Epidermal melanocyte (primary cell): ENCODE measurements around the gene EIF4EBP3.

Experiments used
- DNase-seq: peaks from one replicate; pipeline ENCODE4 v3.0.0; 2011; ENCODE audit warnings: low spot score; ENCODE audit not compliant: insufficient read length

The EIF4EBP3 gene

DNA sequence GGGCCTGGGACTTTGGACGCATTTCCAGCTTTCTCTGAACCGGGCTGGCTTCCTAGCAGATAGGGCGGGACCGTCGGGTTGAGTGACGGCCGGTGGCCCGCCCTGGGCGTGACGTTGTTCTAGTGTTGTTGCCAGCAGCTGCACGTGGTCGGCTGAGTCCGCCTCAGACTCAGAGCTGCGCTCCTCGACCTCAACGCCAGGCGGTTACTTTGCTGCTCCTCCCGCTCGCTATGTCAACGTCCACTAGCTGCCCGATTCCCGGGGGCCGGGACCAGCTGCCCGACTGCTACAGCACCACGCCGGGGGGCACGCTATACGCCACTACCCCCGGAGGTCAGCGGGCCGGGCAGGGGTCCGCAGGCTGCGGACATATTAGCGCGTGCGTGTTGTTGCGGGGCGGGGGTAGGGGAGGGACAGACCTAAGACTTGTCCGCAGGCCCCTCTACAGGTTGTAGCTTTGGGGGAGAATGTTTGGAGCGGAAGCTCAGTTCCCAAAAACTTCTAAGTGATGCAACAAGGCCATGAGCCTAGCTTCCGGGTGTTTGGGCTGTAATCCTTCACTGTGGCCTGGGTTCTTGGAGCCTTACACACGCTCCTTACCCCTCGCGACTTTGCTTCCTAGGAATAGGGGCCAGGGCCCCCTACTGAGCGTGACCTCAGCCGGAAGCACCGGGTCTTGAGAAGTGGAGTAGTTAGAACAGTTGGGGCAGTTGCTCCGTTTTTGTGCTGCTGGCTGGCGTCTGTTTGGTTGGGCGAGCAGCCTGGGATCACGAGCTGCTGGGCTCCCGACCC is at the start of gene EIF4EBP3:
TSS of gene EIF4EBP3 (plus strand) at position 155 of the 792 bp plus-strand sequence. CDS start at position 231, 76 bp downstream.
- DNase-seq = peak; percentile 73

DNA sequence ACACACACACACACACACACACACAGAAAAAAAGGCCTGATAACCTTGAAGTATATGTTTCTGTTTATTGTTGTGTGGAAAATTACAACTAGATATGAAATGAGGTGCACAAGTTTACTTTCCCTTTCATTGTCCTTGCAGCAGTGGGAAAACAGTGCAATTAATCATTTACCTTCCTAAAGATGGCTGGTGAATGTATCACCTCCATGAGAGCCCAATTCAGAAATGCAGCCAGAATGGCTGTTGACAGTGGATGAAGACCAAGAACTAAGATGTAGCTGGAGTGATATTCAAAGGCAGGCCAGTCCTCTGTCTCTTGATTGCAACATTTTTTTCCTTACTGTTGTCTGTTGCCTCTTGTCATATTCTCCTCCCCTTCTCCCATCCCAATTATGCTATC is 49.6 kb upstream of the EIF4EBP3 start:
- DNase-seq = no peak

DNA sequence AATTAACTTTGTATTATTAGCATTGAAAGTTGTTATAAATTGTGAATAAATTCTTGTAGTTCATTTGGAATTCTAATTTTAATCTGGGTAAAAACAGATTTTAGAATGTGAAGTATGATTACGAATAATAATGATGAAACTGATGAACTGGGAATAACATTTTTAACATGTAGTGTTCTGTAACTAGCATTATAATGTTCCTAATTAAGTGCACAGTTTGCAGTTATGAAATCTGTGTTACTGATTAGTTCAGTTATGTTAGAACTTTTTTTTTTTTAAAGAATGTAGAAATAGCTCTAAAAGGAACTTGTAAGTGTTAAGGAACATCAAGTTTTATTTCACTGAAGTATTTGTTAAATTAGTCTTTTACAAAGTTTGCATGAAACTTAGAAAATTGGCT is 48.9 kb upstream of the EIF4EBP3 start:
- no peak for DNase-seq

DNA sequence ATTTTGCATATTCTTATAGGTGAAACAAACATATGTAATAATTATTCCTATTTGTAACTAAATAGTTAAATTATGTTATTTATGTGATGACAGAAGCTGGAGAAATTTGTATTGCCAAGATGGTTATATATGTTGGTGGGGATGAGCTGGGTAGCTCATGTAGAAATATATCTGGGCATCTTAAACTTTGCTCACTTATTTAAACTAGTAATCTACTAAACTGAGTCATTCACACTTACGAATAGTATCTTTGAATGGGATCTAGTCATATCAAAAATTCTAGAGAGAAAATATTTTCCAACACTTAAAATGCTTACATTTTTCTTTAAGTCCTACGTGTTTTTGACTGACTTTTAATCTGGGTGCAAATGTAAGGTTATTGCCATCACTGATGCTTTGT is 44.6 kb upstream of the EIF4EBP3 start:
- DNase-seq = no peak

DNA sequence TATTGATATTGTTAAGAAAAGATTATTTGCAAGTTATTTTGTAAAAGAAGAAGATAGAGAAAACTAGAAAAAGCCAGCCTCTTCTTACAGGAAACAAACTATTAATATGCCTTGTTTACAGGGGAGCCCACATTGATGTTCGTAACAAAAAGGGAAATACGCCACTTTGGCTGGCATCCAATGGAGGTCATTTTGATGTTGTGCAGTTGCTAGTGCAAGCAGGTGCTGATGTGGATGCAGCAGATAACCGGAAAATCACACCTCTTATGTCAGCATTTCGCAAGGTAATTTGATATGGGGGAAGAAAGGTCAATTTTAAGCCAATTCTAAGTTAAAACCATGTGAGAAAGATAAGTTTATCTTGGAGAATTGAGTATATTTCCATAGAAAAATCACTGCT is 37.6 kb upstream of the EIF4EBP3 start:
- no peak for DNase-seq

DNA sequence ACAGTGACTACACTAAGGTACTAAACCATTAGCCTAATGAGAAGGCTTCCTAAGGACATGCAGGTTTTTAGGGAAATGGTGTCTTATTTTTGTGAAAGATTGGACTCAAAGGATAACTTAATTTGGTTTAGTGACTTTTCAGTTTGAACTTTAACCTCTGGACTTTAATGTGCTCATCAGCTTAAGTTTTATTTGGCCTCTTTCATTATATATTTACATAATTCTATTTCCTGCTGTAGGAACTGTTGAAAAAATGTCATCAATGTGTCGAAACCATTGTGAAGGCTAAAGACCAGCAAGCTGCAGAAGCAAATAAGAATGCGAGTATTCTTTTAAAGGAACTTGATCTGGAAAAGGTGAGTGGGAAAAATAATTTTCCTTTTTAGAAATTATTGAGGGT is 34.3 kb upstream of the EIF4EBP3 start:
- DNase-seq = no peak

DNA sequence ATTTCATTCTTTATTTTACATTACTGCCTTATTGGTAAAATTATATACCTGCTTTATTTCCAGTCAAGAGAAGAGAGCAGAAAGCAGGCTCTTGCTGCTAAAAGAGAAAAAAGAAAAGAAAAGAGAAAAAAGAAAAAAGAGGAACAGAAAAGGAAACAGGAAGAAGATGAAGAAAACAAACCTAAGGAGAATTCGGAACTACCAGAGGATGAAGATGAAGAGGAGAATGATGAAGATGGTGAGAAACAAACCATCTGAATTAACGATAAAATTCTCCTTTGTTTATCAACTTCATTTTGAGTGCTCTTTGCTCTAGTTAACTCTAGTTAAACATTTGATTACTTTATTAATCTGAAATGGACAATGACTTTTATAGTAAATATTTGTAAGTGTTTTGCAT is 23.5 kb upstream of the EIF4EBP3 start:
- DNase-seq = no peak

DNA sequence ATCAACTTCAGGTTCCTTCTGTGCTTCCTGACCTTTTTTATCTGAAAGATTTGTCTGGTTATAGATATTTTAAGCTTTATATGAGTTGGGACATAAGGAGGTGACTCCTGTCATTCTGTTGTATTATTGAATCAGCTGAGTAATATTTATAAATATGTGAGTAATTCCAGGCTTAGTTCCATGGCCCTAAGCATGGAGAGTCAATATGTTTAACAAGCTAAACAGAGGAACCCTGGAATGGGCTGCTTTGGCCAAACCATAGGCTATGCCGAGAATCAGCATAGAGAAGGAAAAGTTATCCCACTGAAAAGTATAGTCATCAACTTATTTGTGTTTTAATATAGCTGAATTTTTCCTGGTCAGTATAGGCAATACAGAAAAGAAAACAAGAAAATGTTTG is 7.2 kb upstream of the EIF4EBP3 start:
- no peak for DNase-seq

DNA sequence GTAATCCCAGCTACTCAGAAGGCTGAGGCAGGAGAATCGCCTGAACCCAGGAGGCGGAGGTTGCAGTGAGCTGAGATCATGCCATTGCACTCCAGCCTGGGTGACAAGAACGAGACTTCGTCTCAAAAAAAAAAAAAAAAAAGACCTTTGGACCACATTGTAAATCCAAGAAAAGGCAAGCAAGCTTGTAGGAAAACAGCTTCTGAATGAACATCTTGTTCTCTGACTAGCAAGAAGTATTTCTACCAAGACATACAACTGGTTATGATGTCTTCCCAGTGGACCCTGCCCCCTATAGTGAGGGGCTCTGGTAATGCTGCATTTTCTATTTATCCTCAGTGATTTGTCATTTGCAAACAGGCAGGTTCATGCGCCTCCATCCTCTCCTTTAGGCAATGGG is 4.5 kb upstream of the EIF4EBP3 start:
- no peak for DNase-seq

DNA sequence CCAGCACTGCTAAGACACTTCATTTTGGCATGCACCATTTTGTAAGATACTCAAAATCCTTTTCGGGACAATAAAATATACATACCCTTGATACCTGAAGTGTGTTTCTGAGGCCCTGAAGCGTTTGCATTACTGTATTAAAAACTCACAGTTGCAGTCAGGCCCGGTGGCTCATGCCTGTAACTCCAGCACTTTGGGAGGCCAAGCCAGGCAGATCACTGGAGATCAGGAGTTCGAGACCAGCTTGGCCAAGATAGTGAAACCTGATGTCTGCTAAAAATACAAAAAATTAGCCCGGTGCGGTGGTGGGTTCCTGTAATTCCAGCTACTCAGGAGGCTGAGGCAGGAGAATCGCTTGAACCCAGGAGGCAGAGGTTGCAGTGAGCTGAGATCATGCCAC is 2.5 kb upstream of the EIF4EBP3 start:
- no peak for DNase-seq

DNA sequence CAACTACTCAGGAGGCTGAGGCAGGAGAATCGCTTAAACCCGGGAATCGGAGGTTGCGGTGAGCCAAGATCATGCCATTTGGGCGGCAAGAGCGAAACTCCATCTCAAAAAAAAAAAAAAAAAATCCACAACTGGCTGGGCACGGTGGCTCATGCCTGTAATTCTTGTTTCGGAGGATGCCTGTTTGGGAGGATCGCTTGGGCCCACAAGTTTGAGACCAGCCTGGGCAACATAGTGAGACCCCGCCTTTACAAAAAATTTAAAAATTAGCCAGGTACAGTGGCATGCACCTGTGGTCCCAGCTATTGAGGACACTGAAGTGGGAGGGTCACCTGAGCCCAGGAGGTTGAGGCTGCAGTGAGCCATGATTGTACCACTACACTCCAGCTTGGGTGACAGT is 1.9 kb upstream of the EIF4EBP3 start:
- no peak for DNase-seq

DNA sequence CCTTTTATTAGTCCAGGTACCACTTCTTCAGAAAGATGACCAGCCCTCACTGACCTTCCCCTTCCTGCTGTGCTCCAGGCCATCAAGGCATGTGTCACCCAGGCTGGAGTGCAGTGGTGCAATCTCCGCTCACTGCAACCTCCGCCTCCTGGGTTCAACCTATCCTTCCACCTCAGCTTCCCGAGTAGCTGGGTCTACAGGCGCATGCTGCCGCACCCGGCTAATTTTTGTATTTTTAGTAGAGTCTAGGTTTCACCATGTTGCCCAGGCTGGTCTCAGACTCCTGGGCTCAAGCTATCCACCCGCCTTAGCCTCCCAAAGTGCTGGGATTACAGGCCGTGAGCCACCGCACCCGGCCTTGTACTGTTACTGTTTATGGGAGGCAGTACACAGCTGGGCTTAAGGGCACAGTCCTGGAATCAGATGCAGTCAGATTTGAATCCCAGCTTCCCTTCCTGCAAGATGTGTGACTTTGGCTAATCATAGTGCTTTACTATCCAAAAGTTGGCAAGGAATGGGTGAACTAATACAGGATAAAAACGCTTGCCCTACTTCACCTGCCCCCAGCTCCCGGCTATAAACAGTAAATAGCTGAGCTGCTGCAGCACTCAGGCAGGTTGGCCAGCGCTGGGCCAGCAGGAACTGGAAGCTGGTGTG is 483 bp upstream of the EIF4EBP3 start:
- no peak for DNase-seq

DNA sequence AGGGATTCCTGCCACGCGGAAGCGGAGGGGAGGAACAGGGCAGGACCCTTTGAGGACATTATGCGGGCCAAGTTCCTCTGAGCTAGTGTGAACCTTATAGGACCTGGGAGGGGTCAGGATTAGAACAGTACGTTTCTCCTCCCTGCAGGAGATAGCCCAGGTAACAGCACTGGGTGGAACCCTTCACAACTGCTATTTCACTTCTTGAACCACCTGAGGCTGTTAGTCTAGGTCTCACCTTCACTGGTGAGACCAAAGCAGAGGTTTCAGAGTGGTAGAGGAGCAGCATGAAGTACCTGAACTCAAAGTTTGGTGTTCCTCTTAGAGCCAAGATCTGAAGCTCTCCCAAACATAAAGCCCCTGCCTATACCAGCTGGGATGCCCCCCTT is 832 bp downstream of the EIF4EBP3 start:
- no peak for DNase-seq

DNA sequence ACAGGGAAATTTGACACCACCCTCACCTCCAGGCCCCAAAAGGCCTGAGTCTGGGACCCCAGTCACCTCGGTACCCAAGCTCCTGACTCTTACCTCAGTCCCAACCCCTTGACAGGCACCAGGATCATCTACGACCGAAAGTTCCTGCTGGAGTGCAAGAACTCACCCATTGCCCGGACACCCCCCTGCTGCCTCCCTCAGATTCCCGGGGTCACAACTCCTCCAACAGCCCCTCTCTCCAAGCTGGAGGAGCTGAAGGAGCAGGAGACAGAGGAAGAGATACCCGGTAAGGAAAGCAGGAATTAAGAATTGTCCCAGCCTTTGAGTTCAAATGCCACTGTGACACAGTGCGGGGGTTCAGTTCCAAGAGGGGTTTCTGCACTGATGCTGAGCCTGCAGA is 1.3 kb downstream of the EIF4EBP3 start:
- DNase-seq = no peak

DNA sequence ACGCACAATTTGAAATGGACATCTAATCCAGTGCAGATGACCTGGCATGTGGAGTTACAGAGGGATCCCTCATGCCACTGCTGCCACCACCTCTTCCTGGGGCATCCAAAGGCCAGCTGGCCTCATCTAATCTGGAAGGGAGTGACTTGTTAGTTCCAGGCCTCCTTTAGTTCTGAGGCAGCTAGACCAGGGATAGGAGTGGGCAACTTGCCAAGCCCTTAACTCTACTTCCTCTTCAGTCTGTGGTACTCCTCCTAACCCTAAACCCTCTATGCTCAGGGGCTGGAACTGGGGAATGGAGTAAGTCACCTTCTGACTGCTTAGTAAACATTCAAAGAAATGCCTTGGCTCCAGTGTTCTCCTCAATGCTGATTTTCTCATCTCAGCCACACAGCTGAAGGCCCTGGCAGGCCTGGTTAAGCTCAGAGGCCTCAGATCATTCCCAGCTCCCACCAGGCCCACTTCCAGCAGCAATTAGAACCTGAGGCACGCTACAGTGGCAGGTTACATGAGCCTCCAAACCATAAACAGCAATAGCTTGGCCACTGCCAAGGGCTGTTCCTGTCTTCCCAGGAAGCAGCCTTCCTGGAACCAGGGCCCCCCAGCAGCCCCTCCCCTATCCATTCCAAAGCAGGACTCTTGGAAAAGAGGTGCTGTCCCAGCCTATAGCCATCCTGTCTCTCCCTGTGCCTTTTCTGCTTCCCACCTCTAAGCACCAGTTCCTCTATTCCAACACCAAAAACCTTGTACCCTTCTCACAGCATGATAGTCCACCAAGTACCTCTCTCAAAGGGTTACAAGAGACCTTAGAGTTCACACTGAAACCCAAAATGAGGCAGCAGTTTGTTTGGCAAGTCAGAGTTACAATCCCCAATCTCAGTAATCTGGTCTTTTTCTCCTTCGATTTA is 2.0 kb downstream of the EIF4EBP3 start:
- no peak for DNase-seq

DNA sequence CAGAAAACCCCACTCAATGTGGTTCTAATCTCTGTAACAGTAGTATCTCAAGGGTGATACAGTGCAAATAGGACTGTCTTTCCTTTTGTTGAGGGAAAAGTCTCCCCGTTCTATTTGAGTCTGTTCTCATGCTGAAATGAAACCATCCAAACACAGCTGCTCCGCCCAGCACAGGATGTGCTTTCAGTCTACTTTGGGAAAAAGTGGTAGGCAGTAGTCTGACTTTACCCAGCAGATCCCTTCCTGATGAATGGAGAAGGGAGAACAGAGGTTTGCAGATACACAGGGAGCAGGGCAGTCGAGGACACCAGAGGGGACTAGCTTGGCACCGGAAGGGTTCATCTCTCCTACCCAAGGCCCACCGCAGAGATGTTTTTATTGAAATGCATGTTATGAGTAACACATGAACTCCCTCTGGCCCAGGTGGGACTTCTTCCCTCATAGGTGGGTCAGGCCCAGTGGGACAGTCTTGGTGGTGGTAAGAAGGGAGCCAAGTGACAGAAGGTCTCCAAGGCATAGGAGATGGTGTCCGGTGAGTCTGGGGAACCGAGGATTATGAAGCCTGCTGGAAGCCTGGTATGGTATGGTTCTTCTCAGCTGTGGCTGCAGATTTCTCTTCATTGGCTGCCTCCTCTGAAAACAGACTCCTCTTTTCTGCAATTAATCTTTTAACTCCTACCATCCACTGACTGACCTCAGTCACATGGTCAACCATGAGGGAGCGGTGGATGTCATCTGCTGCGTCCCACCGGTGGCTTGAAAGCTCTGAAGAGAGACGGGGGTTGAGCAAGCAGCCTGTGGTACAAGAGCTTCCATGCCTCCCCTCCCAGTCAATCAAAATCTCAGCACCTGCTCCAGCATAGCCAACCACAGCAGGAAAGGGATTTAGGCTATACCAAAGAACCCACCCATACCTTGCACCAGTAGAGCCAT is 3.0 kb downstream of the EIF4EBP3 start:
- DNase-seq = no peak

DNA sequence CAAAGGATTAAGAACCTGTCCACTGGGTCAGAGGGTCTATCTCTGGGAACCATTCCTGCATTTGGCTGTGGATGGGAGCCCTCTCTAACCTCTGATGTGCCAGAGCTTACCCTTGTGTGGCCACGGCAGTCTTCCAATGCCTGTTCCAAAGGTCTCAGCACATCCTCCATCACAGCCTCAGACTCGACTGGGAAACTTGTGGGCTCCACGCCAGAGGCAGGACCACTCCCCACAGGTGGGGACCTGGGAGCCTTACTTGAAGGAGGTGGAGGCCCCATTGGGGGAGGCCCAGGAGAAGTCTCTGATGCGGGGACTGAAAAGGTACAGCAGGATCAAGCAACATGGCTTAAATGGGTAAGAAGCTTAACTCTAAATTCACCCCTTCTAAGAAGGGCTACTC is 4.4 kb downstream of the EIF4EBP3 start:
- no peak for DNase-seq

DNA sequence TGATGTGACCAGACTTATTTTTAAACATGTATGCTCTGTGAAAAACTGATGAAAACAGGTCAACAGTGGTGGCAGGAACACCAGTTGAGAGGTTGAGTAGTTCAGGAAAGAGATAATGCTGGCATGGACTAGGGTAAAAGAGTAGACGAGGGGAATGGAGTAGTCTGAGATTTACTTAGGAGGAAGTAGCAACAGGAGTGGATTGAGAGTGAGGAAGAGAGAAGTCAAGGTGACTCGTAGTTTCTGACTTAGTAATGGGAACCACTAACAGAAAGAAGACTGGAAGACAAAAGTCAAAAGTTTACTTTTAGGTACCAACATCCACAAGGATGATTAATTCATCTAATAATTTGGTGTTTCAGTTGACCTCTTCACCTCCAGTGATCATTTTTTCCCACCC is 6.2 kb downstream of the EIF4EBP3 start:
- no peak for DNase-seq

DNA sequence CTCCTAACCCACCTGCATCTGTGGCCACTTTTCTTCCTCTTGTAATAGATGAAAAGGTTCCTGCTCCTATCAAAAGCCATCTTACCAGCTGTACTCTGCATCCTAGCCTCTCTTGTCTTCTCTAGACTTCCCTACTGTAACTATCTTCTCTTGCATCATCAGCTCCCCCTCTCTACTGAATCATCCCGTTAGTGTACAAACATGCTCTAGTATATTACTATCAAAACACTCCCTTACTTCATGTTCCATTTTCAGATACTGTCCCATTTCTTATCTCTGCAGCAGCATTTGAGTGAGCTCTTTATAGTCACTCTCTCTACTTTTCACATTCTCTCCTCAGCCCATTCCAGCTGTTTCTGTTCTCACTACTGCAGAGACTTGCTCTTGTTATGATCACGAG is 7.0 kb downstream of the EIF4EBP3 start:
- DNase-seq = no peak

DNA sequence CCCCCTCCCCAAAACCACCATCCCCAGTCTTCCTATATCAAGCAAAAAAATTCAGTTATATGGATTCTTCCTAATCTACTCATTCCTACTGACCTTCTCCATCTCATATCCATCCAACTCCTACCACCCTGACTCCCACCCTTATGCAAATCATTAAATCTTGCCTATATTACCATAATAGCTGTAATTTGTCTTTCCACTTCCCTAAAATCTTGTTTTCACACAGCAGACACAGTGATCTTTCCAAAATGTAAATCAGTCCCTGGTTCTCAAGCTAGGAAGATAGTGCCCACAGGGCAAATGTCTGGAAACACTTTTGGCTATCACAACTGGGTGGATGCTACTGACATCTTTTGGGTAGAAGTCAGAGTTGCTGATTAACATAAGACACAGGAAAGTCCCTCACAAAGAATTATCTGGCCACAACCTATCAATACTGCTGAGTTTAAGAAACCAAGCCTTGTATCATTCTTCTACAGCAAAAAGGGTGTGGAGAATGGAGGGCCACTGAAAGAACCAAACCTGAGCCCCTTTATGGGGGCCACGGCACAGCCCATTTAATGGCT is 8.4 kb downstream of the EIF4EBP3 start:
- DNase-seq = no peak

DNA sequence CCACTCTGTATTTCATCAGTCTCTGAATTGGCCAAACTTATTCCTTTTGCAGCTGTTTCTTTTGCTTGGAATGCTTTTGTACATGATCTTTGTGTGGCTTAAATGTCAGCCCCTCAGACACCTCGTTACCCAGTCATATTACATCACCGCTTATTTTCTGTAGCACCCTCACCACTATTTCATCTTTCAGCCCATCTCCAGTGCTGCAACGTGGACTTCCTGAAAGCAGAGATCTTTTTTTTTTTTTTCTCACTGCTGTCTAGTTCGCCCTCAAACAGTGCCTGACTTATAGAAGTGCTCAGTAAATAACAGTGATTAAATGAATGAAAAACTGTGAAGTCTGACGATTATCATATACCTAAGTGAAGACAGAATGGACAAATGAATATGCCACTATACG is 9.0 kb downstream of the EIF4EBP3 start:
- DNase-seq = no peak
